Activated CD8-positive, alpha-beta memory T cell treated with anti-CD3 and anti-CD28 coated beads for 1 hour (primary cell): Measurements from ENCODE around the gene CCDC150.

Source experiments
- DNase-seq, 2 donors: peaks; one replicate each; pipeline ENCODE4 v3.0.0-alpha.2; 2020; ENCODE audit warnings: low read depth in 1 of 2; ENCODE audit errors: extremely low read depth in 1 of 2

Gene CCDC150

DNA sequence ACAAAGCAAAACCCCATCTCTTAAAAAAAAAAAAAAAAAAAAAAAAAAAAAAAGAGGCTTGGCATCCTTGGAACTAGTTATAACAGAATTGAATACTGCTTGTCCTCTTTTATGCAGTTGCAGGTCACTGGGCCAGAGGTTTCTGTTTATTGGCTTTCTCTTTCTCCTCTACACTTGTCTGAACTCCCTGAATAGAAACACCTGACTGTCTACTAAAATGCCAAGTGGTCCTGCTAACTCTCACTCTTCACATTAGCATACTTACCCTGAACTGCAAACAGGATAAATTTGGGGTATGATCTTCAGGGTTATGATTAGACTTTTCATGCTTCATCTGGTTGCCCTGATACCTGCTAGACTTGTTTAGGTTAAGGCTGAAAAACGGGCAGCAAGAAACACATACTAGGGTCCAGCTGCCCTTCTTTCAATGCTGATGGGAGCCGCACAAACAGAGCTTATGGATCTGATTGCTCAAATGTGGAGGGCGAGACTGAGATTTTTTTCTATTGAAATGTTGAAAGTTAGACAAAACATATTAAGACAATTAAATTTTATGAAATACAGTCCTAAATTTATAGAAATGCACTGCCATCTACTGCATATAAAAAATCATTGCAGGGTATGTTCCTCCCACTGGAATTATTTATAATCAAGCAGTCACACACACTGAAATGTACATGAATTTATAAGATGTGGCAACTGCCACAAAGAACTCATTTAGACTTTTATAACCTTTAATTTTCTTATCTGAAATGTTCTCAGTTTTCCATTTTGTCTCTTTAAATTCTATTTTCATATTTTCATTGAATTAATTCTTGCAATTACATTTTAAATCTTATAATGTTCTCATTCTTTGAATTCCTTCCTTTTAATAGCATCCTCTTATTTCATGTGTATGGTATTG is 119.2 kb downstream of the CCDC150 start:
- DNase-seq: no peak

DNA sequence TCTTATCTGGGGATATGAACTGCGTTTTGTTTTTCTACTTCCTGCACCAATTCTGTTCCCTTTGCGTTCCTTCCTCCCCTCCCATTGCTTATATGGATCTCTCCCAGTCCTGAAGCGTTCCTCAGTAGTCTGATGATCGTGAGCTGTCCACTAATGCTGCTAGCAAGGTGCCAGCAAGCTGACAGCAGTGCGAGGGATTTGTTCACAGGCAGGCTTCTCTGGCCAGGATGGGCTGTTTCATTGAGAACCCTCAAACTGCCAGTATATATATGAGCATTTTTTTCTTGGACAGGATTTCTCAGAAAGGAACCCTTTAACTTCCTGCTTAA is 119.8 kb downstream of the CCDC150 start:
- DNase-seq: no peak

DNA sequence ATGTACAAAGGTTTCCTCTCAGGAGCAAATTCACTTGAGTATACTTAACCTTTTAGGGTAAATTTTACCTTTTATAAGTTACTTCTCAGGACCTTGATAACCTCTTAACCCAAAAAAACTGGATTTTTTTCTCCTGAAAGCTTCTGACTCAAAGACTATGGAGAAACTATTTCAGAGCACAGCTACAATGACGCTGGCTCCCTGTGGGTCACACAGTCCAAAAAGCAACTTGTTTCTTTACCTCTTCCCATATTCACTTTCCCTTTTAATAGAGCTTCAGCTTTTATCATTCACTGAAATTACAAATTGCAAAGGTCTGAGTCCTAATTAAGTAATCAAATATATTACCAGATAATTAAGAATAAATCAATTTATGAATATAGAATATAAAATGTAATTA is 127.6 kb downstream of the CCDC150 start:
- DNase-seq: no peak
